HG03103 (cell line): ENCODE measurements around the gene BMPER.
"Not testable (repeated sequence)": the region's sequence is repeated elsewhere in the genome, so short reads cannot be mapped to it uniquely, and the experiment has no call there.

Experiments used
- ATAC-seq: cut with Tn5 transposase; IDR thresholded peaks from one replicate; pipeline ENCODE4 v1.9.1; 2021; ENCODE audit warnings: low read depth; ENCODE audit not compliant: unreplicated experiment

Gene BMPER

GRCh38 chr7:34162027-34162565 lies 256.8 kb downstream of the BMPER start:
- ATAC-seq = no peak

- no peak for ATAC-seq
These were observed 257.3 kb downstream of the BMPER start for GRCh38 chr7:34162677-34163076.

GRCh38 chr7:34163956-34164355 lies 258.6 kb downstream of the BMPER start:
- ATAC-seq = no peak

GRCh38 chr7:34165466-34165865 lies 260.1 kb downstream of the BMPER start:
- ATAC-seq = no peak

- ATAC-seq = no peak
These were observed 260.7 kb downstream of the BMPER start for GRCh38 chr7:34165927-34166550.

DNA sequence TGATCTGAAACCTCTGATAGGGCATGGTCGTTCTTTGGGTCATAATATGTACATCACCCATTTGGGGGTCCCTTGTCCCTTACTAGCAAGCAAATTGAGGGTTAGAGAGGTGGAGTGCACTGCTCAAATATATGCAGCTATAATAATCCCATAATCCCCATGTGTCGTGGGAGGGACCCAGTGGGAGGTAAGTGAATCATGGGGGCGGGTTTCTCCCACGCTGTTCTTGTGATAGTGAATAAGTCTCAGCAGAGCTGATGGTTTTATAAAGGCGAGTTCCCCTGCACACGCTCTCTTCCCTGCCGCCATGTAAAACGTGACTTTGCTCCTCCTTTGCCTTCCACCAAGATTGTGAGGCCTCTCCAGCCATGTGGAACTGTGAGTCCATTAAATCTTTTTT lies 262.7 kb downstream of the BMPER start:
- ATAC-seq = no peak

DNA sequence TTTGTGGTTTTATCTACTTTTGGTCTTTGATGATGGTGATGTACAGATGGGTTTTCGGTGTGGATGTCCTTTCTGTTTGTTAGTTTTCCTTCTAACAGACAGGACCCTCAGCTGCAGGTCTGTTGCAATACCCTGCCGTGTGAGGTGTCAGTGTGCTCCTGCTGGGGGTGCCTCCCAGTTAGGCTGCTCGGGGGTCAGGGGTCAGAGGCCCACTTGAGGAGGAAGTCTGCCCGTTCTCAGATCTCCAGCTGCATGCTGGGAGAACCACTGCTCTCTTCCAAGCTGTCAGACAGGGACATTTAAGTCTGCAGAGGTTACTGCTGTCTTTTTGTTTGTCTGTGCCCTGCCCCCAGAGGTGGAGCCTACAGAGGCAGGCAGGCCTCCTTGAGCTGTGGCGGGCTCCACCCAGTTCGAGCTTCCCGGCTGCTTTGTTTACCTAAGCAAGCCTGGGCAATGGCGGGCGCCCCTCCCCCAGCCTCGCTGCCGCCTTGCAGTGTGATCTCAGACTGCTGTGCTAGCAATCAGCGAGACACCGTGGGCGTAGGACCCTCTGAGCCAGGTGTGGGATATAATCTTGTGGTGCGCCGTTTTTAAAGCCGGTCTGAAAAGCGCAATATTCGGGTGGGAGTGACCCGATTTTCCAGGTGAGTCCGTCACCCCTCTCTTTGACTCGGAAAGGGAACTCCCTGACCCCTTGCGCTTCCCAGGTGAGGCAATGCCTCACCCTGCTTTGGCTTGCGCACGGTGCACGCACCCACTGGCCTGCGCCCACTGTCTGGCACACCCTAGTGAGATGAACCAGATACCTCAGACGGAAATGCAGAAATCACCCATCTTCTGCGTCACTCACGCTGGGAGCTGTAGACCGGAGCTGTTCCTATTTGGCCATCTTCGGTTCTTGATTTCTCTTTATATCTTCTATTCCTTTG lies 269.6 kb downstream of the BMPER start:
- not testable (repeated sequence) for ATAC-seq

DNA sequence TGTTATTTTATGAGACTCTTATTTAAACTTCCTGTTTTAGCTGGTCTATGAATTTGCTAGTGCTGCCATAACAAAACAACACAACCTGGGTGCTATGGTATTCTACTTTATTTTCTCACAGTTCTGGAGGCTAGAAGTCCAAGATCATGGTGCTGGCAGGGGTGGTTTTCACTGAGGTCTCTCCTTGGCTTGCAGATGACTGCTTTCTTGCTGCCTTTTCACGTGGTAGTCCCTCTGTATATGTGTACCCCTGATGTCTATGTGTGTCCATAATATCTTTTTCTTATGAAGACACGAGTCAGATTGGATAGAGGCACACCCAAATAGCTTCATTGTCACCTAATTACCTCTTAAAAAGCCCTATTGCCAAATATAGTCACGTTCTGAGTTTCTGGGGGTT lies 270.5 kb downstream of the BMPER start:
- ATAC-seq = no peak

GRCh38 chr7:34177476-34177875 lies 272.1 kb downstream of the BMPER start:
- ATAC-seq = no peak

DNA sequence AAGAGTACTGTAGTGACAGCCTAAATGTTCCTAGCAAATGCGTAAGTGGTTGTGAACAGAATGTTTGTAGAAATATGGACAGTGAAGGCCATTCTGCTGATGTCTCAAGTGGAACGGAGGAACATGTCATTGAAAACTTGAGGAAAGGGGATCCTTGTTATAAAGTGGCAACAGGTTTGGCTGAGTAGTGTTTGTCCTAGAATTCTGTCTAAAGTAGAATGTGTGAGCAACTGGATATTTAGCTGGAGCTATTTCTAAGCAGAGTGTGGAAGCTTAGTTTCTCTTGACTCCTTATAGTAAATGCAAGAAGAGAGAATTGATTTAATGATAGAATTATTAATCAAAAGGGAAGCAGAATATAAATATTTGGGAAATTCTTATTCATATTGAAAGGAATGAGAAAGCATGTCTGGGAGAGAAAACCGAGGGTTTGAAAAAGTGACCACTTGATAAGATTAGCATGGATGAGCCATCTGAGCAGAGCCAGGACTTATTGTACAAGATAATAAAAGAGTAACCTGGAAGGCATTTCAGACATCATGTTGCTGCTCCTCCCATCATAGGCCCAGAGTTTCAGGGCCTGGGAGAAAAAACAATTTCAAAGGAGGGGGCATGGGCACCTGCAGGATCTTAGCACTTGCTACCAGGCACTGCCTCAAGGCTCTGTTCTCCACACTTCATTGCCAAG lies 276.1 kb downstream of the BMPER start:
- no peak for ATAC-seq

- no peak for ATAC-seq
These were observed 279.1 kb downstream of the BMPER start for GRCh38 chr7:34184466-34184865.

DNA sequence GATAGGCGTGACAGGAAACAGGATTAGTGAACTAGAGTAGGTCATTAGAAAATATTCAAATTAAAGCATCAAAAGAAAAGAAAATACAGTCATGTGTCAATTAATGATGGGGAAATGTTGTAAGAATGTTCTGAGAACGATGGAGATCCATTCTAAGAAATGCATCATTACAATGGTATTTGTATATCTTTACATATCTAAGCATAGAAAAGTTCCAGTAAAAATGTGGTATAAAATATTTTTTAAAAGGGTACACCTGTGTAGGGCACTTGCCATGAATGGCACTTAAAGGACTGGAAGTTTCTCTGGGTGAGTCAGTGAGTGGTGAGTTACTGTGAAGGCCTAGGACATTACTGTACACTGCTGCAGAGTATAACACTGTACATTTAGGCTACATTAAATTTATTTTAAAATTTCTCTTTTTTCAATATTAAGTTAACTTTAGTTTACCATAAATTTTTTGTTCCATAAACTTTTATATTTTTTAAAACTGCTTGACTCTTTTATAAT lies 282.5 kb downstream of the BMPER start:
- ATAC-seq = no peak

GRCh38 chr7:34189031-34189430 lies 283.7 kb downstream of the BMPER start:
- ATAC-seq = no peak

DNA sequence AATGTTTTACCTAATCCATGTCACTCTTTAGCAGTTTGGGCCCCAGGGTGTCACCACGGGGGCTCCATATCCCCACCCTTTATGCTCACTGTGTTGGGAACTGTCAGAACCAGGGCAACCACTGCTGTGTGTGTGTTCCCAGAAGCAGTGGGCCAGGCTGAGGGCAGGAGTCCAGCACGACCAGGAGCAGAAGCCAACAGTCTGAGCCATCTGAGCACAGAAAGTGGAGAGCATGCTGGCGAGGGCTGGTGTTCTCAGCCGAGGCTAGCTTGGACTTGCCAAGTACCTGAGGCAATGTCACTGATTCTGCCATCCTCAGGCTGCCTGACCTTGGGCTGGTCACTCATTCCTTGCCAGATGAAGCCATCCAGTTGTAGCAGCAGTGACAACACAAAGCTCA lies 285.0 kb downstream of the BMPER start:
- ATAC-seq = no peak

DNA sequence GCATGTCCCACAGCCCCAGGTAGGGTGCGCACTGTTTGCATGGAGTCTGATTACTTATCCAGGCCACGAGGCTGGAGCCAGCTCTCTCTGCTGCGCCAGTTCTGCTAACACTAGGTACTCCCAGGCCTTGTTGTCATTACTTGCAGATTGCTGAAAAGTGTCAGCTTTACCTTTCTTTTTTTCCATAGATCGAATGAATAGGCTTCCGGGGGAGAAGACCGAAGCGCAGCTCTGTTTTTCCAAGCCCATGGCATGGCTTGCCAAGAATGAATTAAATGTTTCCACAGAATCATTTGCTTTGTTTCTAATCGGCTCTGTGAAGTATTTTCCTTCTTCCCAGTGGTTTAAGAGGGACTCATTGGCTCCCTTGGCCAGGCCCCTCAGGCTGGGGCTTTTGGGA lies 285.8 kb downstream of the BMPER start:
- no peak for ATAC-seq

- ATAC-seq = no peak
These were observed 286.6 kb downstream of the BMPER start for GRCh38 chr7:34191771-34192479.

GRCh38 chr7:34192906-34193305 lies 287.6 kb downstream of the BMPER start:
- ATAC-seq = no peak

DNA sequence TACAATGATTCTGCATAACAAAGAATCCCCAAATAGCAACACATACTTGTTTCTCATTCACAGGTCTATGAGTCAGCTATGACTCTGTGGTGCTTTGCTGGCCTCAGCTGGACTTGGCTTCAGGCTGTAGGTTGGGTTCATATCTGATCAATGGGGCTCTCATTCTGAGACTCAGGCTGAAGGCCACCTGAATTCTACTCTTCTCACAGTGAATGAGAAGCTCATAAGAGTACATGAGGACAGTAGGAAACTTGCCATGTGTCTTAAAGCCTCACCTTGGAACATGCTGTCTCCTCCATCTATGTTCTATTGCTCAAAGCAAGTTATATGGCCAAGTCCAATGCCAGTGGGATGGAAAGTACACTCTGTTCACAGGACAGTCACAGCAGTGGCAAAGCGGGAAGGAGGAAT lies 292.9 kb downstream of the BMPER start:
- no peak for ATAC-seq
